Hematopoietic multipotent progenitor cell (in vitro differentiated cells): ENCODE data around the gene C19orf47. TPM values are rescaled to one million over a fixed set of nuclear protein-coding genes. Genes with fewer than 3 reads are reported as not detected.
A peak's percentile ranks its signal among the peaks of the same experiment; 100 is the strongest.
"Not testable (repeated sequence)": the region's sequence is repeated elsewhere in the genome, so short reads cannot be mapped to it uniquely, and the experiment has no call there.

Source experiments
- DNase-seq, 3 donors: peaks; one replicate each; pipeline ENCODE4 v3.0.0-alpha.2; 2011 to 2015; ENCODE audit warnings: low read depth in 2 of 3, low spot score in 2 of 3
- total RNA-seq: library from RNA; depleted of rRNA; stranded (reverse); fragments of >200 nt; gene quantifications from one replicate; pipeline ENCODE4 v1.2.3, GENCODE V29; 2012

C19orf47 gene
- total RNA-seq, 1 donor, result 12.1 TPM

DNA sequence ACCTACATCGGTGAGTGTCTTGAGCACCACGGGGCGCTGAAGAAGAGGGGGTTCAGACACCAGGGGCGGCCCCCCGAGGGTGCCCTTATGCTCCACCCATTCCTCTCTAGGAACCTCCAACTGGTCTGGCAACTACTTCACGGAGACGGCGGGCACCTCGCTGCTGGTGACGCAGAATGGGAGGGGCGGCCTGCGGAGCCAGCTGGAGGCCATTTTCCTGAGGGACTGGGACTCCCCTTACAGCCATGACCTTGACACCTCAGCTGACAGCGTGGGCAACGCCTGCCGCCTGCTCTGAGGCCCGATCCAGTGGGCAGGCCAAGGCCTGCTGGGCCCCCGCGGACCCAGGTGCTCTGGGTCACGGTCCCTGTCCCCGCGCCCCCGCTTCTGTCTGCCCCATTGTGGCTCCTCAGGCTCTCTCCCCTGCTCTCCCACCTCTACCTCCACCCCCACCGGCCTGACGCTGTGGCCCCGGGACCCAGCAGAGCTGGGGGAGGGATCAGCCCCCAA, 29.7 kb upstream of the C19orf47 start:
- no peak for DNase-seq

DNA sequence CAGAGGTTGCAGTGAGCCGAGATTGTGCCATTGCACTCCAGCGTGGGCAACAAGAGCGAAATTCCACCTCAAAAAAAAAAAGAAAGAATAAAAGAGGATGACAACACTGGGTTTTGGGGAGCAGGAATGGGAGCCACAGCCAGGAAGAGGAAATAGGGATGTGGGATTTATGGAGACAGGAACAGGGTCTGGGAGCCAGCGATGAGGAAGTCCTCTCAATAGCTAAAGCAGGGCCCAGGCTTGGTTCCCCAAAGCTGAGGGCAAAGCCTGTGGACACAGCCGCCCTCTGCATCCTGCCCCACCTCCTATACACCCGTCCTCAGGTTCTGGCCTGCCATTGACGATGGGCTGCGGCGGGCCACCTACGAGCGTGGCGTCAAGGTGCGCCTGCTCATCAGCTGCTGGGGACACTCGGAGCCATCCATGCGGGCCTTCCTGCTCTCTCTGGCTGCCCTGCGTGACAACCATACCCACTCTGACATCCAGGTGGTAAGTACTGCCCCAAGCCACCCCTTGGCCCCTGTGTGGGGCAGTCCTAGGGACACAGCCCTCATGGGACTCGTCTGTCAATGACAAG, 28.2 kb upstream of the C19orf47 start:
- no peak for DNase-seq

DNA sequence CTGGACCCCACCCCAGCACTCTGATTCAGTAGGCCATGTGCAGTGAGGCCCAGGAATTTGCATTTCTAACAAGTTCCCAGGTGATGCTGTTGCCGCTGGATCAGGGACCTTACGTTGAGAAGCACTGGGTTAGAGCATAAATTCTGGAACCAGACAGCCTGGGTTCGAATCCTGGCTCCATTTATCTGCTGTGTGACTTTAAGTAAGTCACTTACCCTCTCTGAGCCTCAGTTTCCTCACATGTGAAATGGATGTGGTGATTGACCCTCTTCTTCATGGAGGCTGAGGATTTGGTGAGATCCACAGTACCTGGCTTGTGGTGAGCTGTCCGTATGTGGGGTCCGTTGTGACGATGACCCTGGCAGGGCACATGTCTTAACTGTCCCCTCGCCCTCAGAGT, 25.9 kb upstream of the C19orf47 start:
- no peak for DNase-seq

DNA sequence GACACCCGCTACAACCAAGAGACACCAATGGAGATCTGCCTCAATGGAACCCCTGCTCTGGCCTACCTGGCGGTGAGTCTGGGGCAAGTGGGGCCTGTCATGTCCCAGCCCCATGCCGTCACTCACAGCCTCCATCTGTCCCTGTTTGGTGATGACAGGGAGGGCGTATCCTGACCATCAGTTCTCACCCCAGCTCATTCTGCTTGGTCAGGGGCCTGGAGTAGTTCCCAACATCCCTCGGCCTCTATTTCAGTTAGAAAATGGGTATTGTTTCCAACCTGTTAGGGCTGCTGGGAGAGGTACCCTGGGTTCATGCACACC, 23.6 kb upstream of the C19orf47 start:
- DNase-seq, result no peak

DNA sequence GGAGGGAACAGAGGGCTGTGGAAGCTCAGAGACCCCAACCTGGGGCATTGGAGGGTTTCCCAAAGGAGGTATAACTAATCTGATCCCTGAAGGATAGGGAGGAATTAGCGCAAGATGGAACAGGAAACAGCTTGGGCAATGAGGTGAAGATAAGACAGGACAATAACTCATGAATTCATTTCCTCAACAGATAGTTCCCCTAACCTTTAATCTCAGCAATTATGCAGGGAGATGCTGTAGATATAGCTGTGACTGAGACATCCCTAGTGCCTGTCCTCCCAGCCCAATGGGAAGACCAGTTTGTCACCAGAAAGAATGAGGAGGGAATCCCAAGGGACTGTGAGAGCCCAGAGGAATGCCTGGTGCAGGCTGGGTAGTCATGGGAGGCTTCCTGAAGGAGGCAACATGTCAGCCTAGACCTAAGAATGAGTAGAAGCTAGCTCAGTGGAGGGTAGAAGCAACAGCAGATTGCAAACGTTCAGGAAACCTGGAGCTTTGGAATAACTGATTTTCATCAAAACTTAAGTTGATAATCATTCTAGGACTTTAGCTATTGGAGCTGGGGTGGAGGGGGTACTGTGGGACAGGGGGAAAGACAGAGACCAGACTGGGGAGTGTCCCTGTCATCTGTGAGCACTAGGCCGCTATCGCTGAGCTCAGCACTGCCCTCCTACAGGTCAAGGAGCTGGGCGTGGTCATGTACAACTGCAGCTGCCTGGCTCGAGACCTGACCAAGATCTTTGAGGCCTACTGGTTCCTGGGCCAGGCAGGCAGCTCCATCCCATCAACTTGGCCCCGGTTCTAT, 23.0 kb upstream of the C19orf47 start:
- peak in 1 of 3 donors; percentile 20 for DNase-seq

DNA sequence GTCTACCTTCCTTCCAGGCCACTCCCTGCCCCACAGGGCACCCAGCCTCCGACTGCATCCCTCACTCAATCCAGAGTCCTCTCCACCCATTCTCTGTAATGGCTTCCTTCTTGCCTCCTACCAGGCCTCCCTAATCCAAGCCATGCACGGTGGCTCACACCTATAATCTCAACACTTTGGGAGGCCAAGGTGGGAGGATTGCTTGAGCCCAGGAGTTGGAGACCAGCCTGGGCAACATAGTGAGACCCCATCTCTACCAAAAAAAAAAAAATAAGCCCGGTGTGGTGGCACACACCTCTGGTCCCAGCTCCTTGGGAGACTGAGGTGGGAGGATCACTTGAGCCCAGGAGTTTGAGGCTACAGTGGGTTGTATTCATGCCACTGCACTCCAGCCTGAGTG, 22.1 kb upstream of the C19orf47 start:
- not testable (repeated sequence) for DNase-seq

DNA sequence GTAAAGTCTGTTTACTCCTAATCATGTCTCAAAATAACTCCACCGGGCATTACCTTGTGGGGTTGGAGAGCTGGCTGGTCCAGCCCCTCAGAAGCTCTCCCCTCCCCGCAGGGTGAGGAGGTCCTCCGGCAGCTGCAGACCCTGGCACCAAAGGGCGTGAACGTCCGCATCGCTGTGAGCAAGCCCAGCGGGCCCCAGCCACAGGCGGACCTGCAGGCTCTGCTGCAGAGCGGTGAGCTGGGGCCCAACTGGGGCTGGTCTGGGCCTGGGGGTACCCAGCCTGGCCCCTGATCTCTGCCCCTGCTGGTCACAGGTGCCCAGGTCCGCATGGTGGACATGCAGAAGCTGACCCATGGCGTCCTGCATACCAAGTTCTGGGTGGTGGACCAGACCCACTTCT, 21.6 kb upstream of the C19orf47 start:
- no peak for DNase-seq

DNA sequence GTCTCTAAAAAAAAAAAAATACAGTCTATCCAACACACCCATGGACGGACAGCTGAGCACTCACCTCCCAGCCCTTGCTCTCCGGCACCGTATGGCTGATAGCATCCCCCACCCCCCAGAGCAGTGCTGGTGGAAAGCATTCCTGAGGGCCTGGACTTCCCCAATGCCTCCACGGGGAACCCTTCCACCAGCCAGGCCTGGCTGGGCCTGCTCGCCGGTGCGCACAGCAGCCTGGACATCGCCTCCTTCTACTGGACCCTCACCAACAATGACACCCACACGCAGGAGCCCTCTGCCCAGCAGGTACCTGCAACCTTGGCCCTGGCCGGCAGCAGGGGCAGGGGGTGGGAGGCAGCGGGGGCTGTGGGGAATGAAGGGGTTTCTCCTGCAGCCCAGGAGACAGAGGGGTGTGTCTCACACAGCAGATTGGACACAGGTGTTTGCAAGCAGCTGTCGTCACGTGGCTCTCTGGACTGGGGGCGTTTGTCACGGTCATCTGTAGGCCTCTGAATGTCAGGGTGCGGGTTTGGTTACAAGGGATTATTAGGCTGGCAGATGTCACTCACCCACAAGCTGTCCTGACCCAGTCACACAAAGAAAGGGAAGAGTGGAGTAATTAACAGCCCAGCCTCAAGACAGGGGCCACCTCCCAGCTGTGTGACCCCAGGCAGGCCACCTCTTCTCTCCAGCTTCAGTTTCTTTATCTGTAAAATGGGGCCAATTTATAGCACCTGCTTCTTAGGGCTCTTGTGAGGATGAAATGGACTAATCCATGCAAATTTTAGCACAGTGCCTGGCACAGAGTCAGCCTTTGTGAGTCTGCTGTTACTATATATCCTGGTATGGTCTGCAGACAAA, 19.6 kb upstream of the C19orf47 start:
- DNase-seq, result no peak

DNA sequence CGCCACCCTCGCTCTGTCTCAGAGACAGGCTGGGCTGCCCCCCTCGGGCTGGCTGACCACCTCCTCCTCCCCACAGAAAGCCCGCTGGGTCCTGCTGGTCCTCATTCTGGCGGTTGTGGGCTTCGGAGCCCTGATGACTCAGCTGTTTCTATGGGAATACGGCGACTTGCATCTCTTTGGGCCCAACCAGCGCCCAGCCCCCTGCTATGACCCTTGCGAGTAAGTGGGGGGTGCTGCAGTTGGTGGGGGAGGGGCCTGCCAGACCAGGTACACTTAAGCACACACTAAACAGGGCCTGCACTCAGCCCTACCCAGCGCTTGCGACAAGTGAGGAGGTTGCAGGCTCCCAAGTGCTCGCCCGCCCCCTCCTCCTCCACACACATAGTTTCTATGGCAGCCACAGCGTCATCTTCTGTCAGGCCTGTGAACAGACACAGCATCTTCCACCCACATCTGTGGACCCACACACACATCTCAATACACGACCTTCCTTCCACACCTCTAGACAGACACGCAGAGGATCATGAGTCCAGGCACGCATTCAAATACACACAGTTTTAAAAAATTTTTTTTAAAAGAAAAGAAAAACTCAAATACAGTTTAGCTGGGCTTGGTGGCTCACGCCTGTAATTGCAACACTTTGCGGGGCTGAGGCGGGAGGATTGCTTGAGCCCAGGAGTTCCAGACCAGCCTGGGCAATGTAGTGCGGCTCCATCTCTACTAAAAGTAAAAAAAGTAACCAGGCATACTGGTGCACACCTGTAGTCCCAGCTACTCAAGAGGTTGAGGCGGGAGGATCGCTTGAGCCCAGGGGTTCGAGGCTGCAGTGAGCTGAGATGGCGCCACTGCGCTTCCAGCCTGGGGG, 18.7 kb upstream of the C19orf47 start:
- no peak for DNase-seq

DNA sequence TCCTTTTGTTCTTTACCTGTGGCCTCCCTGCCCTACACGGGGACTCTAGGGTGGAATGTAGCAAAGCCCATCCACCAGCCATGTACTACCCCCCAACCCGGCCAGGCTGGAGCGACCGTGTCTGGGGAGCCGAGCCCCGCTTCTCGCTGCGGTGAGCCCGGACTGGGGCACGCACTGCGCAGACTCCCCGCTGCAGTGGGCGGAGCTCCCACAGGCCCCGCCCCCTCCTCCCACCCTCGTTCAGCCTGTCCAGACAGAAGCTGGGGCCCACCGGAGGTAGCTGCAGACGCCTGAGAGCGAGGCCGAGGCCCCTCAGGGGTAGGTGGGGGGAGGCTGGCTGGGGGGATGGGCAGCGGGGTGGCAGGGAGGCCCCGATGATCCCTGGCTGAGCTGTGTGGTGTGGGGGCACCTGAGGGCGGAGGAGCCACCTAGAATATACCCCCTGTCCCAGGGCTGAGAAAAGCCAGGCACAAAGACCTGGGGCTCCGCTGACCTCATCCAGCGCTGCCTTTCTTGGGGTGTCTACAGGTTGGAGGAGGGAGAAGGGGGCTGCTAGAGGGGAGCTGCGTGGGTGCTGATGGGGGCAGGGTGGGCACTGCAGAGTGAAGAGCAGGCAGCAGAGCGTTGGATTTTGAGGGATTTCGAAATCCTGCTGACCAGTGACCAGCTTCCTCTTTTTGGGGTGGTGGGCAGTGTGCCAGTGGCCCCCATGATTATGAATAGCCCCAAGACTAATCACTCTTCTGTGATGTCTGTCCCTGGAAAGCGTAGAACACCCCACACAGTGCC, 17.6 kb upstream of the C19orf47 start:
- DNase-seq, result peak in 2 of 3 donors; percentile 59 to 70

DNA sequence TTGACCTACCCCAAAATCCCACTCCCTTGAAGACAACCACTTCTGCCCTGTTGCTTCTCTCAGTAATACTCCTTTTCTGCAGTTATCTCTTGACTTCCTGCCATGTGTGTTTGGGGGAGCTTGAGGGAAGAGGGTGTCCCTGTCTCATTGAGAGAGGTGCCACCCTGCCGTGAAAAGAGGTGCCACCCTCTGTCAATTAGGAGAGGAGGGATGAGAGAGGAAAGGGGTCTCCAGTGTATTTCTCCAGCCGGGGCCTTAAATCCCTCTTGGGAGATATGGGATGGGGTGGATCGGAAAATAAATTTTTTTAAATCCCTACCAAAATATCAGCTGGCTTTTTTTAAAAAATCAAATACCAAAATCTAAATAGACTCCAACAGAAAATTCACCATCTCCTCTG, 16.8 kb upstream of the C19orf47 start:
- DNase-seq, result no peak

DNA sequence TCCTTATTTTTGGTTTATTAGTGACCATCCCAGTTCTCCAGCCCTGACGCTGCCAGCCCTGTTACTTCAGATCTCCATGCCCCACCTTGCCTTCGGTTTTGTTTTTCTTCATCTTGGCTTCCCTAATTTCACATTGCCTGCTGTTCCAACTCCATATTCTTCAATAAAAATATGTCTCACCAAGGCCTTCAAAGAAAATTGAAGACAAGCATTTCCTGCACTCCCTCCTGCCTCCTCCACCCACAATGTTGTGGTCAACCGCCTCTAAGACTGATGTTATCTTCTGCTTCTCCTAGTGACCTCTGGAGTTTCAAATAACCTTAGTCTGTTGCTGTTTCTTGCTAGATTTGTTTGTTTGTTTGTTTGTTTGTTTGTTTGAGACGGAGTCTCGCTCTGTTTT, 14.9 kb upstream of the C19orf47 start:
- peak in 2 of 3 donors; percentile 29 to 38 for DNase-seq

DNA sequence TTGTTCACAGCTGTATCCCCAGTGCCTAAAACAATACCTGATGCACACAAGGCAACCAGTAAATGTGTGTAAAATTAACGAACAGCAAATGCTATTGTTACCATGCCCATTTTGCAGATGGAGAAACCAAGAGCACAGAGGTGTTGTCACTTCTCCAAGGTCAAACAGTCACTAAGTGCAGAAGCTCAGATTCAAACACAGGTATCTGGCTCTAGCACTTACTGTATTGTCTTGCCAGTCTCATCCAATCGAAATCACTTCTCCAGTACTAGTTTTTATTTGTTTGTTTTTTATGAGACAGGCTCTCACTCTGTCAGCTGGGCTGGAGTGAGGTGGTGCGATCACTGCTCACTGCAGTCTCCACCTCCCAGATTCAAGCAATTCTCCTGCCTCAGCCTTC, 14.0 kb upstream of the C19orf47 start:
- DNase-seq, result no peak

DNA sequence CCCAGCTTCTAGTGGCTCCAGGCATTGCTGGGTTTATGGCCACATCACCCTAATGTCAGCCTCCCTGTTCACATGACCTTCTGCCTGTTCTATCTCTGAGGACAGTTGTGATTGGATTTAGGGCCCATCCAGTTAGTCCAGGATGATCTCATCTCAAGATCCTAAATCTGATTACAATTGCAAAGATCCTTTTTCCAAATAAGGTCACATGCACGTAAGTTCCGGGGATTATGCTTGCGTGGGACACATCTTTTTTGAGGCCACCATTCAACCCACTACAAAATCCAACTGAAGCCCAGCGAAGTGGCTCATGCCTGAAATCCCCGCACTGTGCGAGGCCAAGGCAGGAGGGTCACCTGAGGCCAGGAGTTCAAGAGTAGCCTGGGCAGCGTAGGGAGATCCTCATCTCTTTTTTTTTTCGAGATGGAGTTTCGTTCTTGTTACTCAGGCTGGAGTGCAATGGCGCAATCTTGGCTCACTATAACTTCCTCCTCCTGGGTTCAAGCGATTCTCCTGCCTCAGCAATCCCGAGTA, 12.6 kb upstream of the C19orf47 start:
- no peak for DNase-seq

DNA sequence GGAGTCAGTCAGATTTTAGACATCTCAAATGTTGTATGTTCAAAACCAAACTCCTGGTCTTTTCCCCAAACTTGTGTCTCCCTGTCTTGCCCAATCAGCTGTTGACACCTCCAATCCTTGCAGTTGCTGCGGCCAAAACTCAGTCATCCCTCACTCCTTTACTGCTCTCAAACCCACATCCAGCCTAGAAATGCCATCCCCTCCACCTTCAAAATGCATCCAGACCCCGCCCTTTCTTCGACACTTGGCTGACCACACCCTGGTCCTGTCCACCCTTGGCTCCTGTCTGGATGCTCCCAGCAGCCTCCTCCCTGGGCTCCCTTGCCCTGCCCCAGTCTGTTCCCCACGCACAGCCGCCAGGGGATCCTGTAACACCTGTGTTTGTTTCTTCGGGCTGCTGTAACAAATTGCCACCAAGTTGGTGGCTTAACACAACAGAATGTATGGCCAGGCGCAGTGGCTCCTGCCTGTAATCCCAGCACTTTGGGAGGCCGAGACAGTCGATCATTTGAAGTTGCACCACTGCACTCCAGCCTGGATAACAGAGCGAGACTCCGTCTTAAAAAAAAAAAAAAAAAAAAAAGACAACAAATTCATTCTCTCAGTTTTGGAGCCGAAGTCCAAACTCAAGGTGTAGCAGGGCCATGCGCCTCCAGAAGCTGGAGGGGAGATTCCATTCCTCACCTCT, 12.0 kb upstream of the C19orf47 start:
- no peak for DNase-seq

DNA sequence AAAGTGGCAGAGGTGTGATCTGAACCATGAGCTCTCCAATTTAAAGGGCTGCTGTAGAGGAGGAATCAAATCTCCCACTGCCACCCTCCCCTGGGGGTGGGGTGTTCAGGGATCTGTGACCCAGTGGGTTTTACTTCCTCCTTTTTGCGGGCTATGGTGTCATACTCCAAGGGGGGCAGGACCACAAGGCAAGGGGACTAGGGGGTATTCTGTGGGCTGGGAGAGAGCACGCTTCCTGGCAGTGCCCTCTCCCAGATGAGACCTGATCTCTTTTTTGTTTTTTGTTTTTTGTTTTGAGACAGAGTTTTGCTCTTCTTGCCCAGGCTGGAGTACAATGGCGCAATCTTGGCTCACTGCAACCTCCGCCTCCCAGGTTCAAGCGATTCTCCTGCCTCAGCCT, 10.6 kb upstream of the C19orf47 start:
- DNase-seq, result peak in 2 of 3 donors; percentile 84 to 90

DNA sequence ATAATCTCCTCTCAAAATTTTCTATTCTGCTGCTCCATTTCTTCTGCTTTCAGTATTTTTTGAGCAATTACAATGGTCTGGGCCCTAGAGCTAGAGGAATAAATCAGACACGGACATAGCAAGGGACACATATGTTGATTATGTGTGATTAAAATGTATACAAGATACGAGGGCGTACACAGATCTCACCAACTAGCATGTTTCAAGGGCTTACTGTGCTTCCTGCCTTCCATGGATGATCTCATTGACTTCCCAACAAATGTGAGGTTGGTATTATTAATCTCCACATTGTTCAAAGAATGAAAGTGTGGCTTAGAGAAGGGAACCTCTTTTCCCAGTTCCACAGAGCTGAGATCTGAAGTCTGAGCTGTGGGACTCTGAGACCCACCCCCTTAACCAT, 9.4 kb upstream of the C19orf47 start:
- DNase-seq, result no peak

DNA sequence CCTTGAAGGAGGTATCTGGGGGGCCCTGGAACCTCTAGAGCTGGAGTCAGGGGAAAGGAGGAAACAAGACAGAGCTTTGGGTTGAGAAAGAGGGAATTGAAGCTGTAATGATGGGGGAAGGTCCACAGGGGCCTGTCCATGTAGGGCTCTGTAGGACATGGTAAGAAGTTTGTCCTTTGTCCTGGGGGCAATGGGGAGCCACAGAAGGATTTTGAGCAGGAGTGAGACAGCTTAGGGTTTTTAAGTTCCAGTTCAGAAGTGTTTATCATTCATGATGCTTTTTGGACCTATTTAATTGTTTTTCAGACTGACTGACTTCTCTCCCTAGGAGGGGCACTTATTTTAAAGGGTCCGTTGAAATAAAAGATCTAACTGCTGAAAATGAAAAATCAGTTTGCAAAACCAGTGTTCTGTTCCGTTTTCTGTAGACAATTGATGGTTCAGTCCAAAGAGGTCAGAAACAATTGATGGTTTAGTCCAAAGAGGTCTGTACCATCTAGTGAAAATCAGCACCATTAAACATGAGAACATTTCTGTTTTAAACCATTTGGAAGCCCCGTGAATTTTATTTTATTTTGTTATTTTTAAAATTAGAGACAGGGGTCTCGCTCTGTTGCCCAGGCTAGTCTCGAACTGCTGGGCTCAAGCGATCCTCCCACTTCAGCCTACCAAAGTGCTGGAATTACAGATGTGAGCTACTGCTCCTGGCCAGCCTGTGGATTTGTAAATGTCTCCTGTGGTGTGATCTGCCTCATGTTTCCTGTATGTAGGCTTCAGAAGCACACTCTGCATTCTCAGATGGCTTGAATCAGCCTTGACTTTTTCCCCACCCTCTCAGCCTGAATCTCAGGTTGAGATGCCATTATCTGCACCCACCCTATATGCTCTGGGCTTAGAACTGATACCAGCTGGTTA, 8.7 kb upstream of the C19orf47 start:
- no peak for DNase-seq
